Measurements from ENCODE around the gene RBMS1. TPM values are rescaled to one million over a fixed set of nuclear protein-coding genes. Genes with fewer than 3 reads are reported as not detected.

RBMS1 gene
- total and polyA plus RNA-seq, 3 donors from 2014 or later: 26.8 to 34.7 (median 30.0) TPM

GRCh38 chr2:160347269-160347863 is 146.2 kb downstream of the RBMS1 start:
- H3K4me1 ChIP-seq: no peaks in the 10 kb centered on the region
- no peaks in the 10 kb centered on the region for H3K27me3 ChIP-seq
- H3K36me3 ChIP-seq (ENCODE audit: low read depth, missing control alignments): no peaks in the 10 kb centered on the region
- intact Hi-C loops (cut with DNase I; ENCODE audit: low total_unique reads): no loop called here
- WGBS, 2 donors: 86 to 90% methylated on average over 1 of the region's 1 CpG
- no peak for TF ChIP-seq POLR2A (IDR thresholded peaks at IDR 0.05)
- no peak for TF ChIP-seq CTCF (IDR thresholded peaks at IDR 0.05)
- no peak overlapping the region for H3K4me3 ChIP-seq
- no peaks in the 10 kb centered on the region for H3K9me3 ChIP-seq
- H3K27ac ChIP-seq: no peak overlapping the region
- no peak for DNase-seq

GRCh38 chr2:160345071-160345764 is 148.4 kb downstream of the RBMS1 start:
- intact Hi-C loops (cut with DNase I; ENCODE audit: low total_unique reads): no loop called here
- 81 to 84% methylated on average over 5 of the region's 5 CpGs for WGBS, 2 donors
- DNase-seq: no peak
- no peak for TF ChIP-seq POLR2A (IDR thresholded peaks at IDR 0.05)
- no peak for TF ChIP-seq CTCF (IDR thresholded peaks at IDR 0.05)
- H3K36me3 ChIP-seq (ENCODE audit: low read depth, missing control alignments): no peaks in the 10 kb centered on the region
- no peak overlapping the region for H3K27ac ChIP-seq
- no peaks in the 10 kb centered on the region for H3K4me1 ChIP-seq
- no peak overlapping the region for H3K4me3 ChIP-seq
- H3K9me3 ChIP-seq: no peaks in the 10 kb centered on the region
- no peaks in the 10 kb centered on the region for H3K27me3 ChIP-seq

- 71 to 76% methylated on average over 2 of the region's 2 CpGs for WGBS, 2 donors
- no peaks in the 10 kb centered on the region for H3K27me3 ChIP-seq
- H3K9me3 ChIP-seq: no peaks in the 10 kb centered on the region
- H3K36me3 ChIP-seq (ENCODE audit: low read depth, missing control alignments): no peaks in the 10 kb centered on the region
- DNase-seq: no peak
- TF ChIP-seq CTCF (IDR thresholded peaks at IDR 0.05) (no peak), POLR2A (IDR thresholded peaks at IDR 0.05) (no peak)
- H3K4me1 ChIP-seq: peaks cover 2% of the 10 kb centered on the region
- intact Hi-C loops (cut with DNase I; ENCODE audit: low total_unique reads): no loop called here
- H3K27ac ChIP-seq: no peak overlapping the region
- no peak overlapping the region for H3K4me3 ChIP-seq
Measured at GRCh38 chr2:160343404-160343803, 150.2 kb downstream of the RBMS1 start.

- peaks cover 2% of the 10 kb centered on the region for H3K4me1 ChIP-seq
- no peaks in the 10 kb centered on the region for H3K9me3 ChIP-seq
- H3K27me3 ChIP-seq: no peaks in the 10 kb centered on the region
- WGBS, 2 donors: 83 to 84% methylated on average over 2 of the region's 2 CpGs
- no peak overlapping the region for H3K27ac ChIP-seq
- TF ChIP-seq POLR2A (IDR thresholded peaks at IDR 0.05) (no peak), CTCF (IDR thresholded peaks at IDR 0.05) (no peak)
- DNase-seq: no peak
- no peaks in the 10 kb centered on the region for H3K36me3 ChIP-seq (ENCODE audit: low read depth, missing control alignments)
- intact Hi-C loops (cut with DNase I; ENCODE audit: low total_unique reads): no loop called here
- H3K4me3 ChIP-seq: no peak overlapping the region
Measured at GRCh38 chr2:160339726-160340125, 153.9 kb downstream of the RBMS1 start.
